Cardiac fibroblast (primary cell): ENCODE measurements around the gene SOWAHC.
"Not testable (repeated sequence)": the region's sequence is repeated elsewhere in the genome, so short reads cannot be mapped to it uniquely, and the experiment has no call there.

Source experiments
- DNase-seq, 2 donors: peaks; one replicate each; pipeline versions ENCODE4 v3.0.0 to v3.0.0-alpha.2; 2010; ENCODE audit warnings: low read depth in 2 of 2
- H3K4me3 ChIP-seq, 2 donors: replicated peaks in 1 of 2; 1 replicate in 1 of 2; 2 replicates in 1 of 2; pipeline ENCODE4 v1.5.1; 2011; ENCODE audit warnings: low read depth in 2 of 2, low read length in 2 of 2, mild to moderate bottlenecking in 2 of 2, moderate library complexity in 1 of 2
- TF ChIP-seq, protein P1 (sequence below): IDR thresholded peaks from one replicate; pipeline ENCODE4 v1.5.1; 2011; ENCODE audit warnings: low read depth, mild to moderate bottlenecking, low read length, inconsistent platforms

SOWAHC gene

GRCh38 chr2:109613922-109614714 is at the start of gene SOWAHC, which contains the start of gene SEPTIN10:
SOWAHC (plus strand) TSS chr2:109614364; CDS start chr2:109614490, 126 bp downstream.
SEPTIN10 (minus strand) TSS chr2:109613966; CDS start chr2:109613827, 139 bp downstream.
- peak within 1 kb of the TSS; percentile 66 to 74 for H3K4me3 ChIP-seq
- TF ChIP-seq, protein P1, sequence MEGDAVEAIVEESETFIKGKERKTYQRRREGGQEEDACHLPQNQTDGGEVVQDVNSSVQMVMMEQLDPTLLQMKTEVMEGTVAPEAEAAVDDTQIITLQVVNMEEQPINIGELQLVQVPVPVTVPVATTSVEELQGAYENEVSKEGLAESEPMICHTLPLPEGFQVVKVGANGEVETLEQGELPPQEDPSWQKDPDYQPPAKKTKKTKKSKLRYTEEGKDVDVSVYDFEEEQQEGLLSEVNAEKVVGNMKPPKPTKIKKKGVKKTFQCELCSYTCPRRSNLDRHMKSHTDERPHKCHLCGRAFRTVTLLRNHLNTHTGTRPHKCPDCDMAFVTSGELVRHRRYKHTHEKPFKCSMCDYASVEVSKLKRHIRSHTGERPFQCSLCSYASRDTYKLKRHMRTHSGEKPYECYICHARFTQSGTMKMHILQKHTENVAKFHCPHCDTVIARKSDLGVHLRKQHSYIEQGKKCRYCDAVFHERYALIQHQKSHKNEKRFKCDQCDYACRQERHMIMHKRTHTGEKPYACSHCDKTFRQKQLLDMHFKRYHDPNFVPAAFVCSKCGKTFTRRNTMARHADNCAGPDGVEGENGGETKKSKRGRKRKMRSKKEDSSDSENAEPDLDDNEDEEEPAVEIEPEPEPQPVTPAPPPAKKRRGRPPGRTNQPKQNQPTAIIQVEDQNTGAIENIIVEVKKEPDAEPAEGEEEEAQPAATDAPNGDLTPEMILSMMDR = no peak
- peak; percentile 99 to 100 for DNase-seq

DNA sequence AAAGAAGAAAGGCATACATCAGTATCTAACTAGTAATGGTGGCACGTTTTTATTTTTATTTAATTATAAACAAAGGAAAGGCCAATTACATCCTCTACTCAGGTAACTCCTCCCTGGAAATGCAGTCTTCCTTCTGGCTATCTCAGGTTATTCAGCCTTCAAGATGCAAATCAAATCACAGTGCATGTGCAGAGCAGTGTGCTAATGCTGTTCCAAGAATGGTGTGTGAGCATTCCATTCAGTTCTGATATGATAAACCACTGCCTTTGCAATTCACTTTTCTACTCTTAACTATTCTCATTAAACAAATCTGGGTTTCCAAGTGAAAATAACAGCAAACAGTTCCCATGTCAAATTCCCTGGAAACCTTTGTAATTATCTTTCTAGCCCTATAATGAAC is 38.8 kb upstream of the SOWAHC start:
- no peak for DNase-seq
- TF ChIP-seq, protein P1 = no peak
- no peak overlapping the region for H3K4me3 ChIP-seq

DNA sequence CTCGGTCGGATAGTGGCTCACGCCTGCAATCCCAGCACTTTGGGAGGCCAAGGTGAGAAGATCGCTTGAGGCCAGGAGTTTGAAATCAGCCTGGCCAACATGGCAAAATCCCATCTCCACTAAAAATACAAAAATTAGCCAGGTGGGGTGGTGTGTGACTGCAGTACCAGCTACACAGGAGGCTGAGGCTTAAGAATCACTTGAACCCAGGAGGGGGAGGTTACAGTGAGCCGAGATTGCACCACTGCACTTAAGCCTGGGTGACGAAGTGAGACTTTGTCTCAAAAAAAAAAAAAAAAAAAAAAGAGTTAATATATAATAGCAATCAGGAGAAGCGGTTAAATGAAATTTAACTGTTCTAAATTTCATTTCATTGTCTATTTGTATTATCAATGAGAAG is 36.5 kb upstream of the SOWAHC start:
- H3K4me3 ChIP-seq, DNase-seq: not testable (repeated sequence)

DNA sequence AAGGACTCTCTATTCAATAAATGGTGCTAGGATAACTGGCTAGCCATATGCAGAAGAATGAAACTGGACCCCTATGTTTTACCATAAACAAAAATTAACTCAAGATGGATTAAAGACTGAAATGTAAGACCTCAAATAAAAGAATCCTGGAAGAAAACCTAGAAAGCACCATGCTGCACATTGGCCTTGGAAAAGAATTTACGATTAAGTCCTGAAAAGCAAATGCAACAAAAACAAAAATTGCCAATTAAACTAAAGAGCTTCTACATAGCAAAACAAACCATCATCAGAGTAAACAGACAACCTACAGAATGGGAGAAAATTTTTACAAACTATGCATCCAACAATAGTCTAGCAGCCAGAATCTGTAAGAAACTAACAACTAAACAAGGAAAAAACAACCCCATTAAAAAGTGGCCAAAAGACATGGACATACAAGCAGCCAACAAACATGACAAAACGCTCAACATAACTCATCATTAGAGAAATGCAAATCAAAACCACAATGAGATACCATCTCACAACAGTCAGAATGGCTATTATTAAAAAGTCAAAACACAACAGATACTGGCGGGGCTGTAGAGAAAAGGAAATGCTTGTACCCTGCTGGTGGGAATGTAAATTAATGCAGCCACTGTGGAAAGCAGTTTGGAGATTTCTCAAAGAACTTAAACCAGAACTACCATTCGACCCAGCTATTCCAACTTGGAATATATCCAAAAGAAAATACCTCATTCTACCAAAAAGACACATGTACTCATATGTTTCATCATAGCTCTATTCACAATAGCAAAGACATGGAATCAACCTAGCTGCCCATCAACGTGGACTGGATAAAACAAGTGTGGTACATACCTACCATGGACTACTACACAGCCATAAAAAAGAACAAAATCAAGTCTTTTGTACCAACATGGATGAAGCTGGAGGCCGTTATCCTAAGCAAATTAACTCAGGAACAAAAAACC is 31.0 kb upstream of the SOWAHC start:
- peak; percentile 53 to 62 for DNase-seq
- no peak overlapping the region for H3K4me3 ChIP-seq
- TF ChIP-seq, protein P1 = no peak

DNA sequence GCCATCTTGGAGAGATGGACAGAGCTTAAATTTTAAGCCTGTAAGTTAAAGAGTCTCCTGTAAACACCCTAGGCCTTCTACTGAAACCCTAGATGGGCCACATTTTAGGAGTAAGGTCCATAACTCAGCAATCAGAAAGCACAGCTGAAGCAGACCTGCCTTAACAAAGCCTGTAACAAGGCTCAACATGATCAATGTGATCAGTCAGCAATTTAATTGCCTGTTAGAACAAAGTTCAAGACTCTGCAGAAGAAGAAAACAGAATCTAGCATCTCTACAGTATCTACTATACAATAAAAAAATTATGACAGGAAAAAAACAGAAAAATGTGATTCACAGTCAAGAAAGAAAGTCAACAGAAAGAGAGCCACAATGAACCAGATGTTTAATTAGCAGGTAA is 27.5 kb upstream of the SOWAHC start:
- DNase-seq = no peak
- TF ChIP-seq, protein P1 = no peak
- no peak overlapping the region for H3K4me3 ChIP-seq

GRCh38 chr2:109591206-109591605 is 23.0 kb upstream of the SOWAHC start:
- DNase-seq = no peak
- TF ChIP-seq, protein P1 = no peak
- H3K4me3 ChIP-seq = no peak overlapping the region

- H3K4me3 ChIP-seq = no peak overlapping the region
- TF ChIP-seq, protein P1 = no peak
- no peak for DNase-seq
These were observed 21.3 kb upstream of the SOWAHC start for GRCh38 chr2:109592905-109593304.
